KOPT-K1 (cell line): ENCODE measurements around the gene THADA.
"Not testable (repeated sequence)": the region's sequence is repeated elsewhere in the genome, so short reads cannot be mapped to it uniquely, and the experiment has no call there.

ENCODE experiments used
- H3K27ac ChIP-seq: fragments of 200-600 bp; sonication (generic); 2 replicates; pipeline ENCODE4 v1.5.1; 2016; ENCODE audit warnings: antibody characterized with exemption, mild to moderate bottlenecking, low read depth, low read length; ENCODE audit not compliant: poor library complexity, severe bottlenecking
- H3K36me3 ChIP-seq: fragments of 200-600 bp; sonication (generic); 2 replicates; pipeline ENCODE4 v1.5.1; 2017; ENCODE audit warnings: antibody characterized with exemption, mild to moderate bottlenecking, low read length, moderate library complexity; ENCODE audit not compliant: insufficient read depth
- H3K9me3 ChIP-seq: fragments of 200-600 bp; sonication (generic); 2 replicates; pipeline ENCODE4 v1.5.1; 2017; ENCODE audit warnings: antibody characterized with exemption, low read length, mild to moderate bottlenecking; ENCODE audit not compliant: insufficient read depth, poor library complexity, severe bottlenecking

The THADA gene

GRCh38 chr2:43305012-43305411, 290.8 kb downstream of the THADA start:
- H3K36me3 ChIP-seq, result peaks cover 5% of the 10 kb centered on the region; the same call in 1 of the 2 replicates
- H3K9me3 ChIP-seq, result no peaks in the 10 kb centered on the region
- no peak overlapping the region for H3K27ac ChIP-seq

DNA sequence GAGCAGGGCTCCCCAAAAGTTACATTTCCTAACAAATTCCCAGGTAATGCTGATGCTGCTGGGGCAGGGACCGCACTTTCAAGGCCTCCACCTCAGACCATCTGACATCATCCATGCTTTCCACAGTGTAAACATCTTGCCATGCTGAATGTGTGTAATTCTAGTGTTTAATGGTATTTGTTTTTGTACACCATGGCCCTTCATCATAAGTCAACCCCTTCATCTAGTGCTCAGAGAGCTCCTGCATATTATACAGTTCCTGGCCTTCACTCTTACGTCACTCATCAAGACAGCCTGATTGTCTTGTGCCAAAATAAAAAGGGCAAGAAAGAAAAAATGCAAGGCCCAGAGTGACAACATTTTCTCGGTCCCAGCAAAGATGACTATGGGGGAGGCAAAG, 291.9 kb downstream of the THADA start:
- no peak overlapping the region for H3K27ac ChIP-seq
- no peaks in the 10 kb centered on the region for H3K9me3 ChIP-seq
- peaks cover 5% of the 10 kb centered on the region; the same call in 1 of the 2 replicates for H3K36me3 ChIP-seq

DNA sequence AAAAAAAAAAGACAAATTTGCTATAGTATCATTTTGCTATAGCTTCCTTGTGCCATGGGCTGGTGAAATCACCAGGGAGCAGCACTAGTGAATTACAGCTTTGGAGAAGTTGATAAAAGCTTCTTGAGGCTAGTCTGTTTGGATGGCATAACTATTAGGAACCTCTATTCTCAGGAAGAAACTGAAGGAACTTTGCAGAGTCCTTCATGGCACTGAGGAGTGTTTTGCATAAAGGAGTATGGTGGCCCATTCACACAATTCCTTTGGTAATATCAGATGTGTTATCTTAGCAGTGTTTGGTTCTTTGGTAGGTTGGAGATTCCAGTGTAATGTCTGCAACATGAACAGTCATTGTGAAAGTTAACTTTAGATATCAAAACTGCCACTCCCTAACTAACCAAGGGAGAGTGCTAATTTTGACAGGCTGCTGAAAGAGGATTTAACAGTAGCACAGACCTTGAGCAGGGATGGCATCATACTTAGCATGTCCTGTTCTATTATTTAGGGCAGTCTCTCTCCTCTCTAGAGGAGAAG, 292.8 kb downstream of the THADA start:
- Histone ChIP-seq H3K9me3 (no peaks in the 10 kb centered on the region), H3K36me3 (peaks cover 5% of the 10 kb centered on the region; the same call in 1 of the 2 replicates), H3K27ac (no peak overlapping the region)

- Histone ChIP-seq H3K27ac (no peak overlapping the region), H3K9me3 (no peaks in the 10 kb centered on the region), H3K36me3 (peaks cover 5% of the 10 kb centered on the region; the same call in 1 of the 2 replicates)
Measured at GRCh38 chr2:43302182-43302960, 293.5 kb downstream of the THADA start.

DNA sequence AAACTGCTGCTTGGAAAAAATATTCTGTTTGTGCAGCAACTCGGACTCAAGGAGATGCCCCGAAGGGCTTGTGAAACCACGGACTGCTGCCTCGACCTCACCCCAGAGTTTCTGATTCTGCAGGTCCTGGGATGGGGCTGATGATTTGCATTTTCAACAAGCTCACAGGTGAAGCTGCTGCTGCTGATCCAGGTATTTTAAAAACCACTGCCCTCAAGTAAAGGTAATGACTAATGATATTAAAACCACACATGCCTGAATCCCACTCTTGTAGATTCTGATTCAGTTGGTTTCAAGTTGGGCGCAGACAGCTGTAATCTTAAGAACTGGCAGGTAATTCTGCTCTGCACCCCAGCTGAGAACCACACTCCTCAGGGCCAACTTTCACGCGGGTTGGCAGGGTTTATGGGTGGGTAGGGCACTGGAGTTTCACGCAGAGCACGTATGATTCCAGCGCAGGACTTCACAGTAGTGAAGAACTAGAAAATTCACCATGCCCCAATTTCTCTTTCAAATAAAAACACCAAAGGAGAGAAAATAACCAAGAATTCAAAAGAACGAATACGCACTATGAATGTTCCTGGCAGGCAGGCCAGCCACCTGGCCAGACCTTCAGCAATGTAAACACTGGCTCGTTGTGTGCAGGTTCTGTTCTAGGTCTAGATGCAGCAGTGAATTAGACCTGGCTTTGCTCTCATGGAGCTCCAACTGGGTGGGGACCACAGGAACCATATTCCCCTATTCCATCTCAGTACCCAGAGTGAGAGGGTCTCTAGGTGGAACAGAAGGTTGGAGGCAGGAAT, 294.9 kb downstream of the THADA start:
- no peak overlapping the region for H3K27ac ChIP-seq
- no peaks in the 10 kb centered on the region for H3K9me3 ChIP-seq
- no peaks in the 10 kb centered on the region for H3K36me3 ChIP-seq

- Histone ChIP-seq H3K9me3 (no peaks in the 10 kb centered on the region), H3K27ac (no peak overlapping the region), H3K36me3 (no peaks in the 10 kb centered on the region)
Measured at GRCh38 chr2:43300222-43300621, 295.6 kb downstream of the THADA start.

- H3K27ac ChIP-seq, result no peak overlapping the region
- no peaks in the 10 kb centered on the region for H3K36me3 ChIP-seq
- no peaks in the 10 kb centered on the region for H3K9me3 ChIP-seq
Measured at GRCh38 chr2:43298500-43298899, 297.3 kb downstream of the THADA start.

- H3K9me3 ChIP-seq, H3K27ac ChIP-seq, H3K36me3 ChIP-seq: not testable (repeated sequence)
Measured at GRCh38 chr2:43297740-43298139, 298.1 kb downstream of the THADA start.

DNA sequence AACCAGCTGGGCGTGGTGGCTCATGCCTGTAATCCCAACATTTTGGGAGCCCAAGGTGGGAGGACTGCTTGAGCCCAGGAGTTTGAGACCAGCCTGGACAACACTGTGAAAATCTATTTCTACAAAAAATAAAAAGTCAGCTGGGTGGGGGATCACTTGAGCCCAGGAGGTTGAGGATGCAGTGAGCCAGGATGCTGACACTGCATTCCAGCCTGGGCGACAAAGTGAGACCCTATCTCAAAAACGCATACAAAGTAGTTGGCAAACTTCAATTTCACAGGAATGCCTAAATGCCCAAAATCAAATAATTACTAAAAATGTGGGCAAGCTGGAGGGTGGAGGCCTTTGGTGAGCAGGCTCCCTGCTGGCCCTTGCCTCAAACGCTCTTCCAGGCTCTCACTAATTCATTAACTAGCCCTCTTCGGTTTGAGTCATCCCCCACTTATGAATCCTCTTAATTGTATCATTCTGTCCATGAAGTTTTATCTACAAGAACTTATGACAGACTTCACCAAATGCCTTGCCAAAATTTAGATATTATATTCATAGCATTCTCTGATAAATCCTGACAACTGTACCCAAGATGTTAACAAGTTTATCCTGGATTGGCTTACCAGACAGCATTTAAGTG, 300.8 kb downstream of the THADA start:
- Histone ChIP-seq H3K36me3 (peaks cover 25% of the 10 kb centered on the region), H3K27ac (no peak overlapping the region)

DNA sequence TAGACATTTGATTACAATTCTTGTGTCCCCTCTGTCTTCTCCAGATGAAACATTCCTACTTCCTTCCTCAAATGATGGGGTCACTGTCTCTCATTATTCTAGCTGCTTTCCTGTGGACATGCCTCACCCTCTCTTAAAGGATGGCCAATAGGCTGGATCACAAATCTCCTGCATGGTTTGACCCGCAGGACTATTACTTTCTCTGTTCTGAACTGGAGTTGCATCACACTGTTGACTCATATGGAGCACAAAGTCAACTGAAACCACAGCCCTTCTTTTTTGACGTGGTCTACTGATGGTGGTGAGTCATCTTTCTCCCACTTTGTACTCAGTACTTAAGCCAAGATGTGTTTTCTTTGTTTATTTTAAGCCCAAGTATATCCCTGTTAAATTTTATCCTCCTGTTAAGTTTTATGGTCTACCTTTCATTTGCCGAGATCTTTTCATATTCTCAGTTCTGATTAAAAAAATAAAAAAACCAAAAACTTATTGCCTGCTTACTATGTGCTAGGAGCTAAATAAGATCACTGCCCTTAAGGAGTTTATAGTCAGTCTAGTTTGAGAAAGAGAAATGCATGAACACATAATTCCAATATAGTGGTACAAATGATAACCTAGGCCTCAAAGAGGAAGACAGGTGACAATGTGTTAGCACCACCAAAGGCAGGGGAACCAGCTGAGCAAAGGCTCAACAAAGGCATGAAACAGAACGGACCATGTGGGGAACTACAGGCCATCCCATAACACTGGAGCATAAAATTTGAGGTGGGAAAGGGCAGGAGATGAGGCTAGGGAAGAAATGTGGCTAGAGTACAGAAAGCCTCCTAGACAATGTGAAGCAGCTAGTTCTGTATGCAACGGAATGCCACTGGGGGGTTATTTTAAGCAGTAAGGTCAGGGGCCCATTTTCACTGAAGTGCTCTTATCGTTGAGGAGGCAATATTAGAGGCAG, 301.8 kb downstream of the THADA start:
- H3K36me3 ChIP-seq, result peaks cover 28% of the 10 kb centered on the region
- H3K9me3 ChIP-seq, result no peaks in the 10 kb centered on the region
- H3K27ac ChIP-seq, result peak overlapping the region; percentile 49

More for the DNA sequence above, 300.8 kb downstream of the THADA start:
- no peaks in the 10 kb centered on the region for H3K9me3 ChIP-seq

- Histone ChIP-seq H3K27ac (peak overlapping the region; percentile 49), H3K36me3 (peaks cover 28% of the 10 kb centered on the region), H3K9me3 (no peaks in the 10 kb centered on the region)
Measured at GRCh38 chr2:43292851-43293743, 302.7 kb downstream of the THADA start.

DNA sequence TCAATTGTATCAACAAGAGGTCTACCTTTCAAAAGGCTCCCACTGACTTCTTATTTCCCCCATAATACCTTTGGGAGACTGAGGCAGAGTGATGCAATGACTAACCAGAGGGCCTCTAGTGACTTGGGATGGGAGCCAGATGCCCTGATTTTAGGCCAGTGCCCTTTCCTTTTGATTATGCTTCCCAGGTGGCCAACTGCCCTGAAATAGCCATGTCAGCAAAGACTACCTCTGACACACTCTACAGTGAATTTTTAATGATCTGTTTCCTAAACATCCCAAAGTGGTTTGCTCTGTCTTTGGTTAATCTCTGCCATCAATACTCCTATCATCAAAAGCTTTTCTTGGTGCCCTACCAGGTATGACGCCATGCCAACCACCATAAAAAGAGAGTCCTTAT, 303.5 kb downstream of the THADA start:
- Histone ChIP-seq H3K36me3 (peaks cover 32% of the 10 kb centered on the region), H3K27ac (no peak overlapping the region), H3K9me3 (no peaks in the 10 kb centered on the region)

DNA sequence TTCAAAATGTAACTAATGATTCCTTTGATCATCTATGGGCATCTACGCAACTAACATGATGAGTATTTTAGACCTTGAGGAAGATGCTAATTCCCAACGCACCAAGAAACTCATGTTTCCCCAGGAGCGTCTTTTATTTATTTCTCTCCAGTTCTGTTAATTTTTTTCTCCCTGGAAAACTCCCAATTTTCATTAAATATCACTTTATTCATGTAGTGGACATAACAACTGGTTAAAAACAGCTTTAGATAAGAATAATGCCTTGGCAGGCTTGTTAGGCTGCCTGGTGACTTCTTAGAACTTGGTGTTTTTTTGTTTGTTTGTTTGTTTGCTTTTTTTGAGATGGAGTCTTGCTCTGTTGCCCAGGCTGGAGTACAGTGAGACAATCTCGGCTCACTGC, 306.5 kb downstream of the THADA start:
- Histone ChIP-seq H3K9me3 (peaks cover 27% of the 10 kb centered on the region), H3K27ac (no peak overlapping the region), H3K36me3 (peaks cover 62% of the 10 kb centered on the region)
